Gastroesophageal sphincter (tissue), 3 donors: ENCODE results near the gene PTPRN2.

ENCODE experiments used
- EP300 ChIP-seq: sonication (generic); formaldehyde crosslinking; IDR thresholded peaks from one replicate; pipeline ENCODE4 v1.6.1; 2017; ENCODE audit warnings: antibody characterized with exemption, mild to moderate bottlenecking
- POLR2A ChIP-seq, 2 donors: fragments of 450-650 bp; IDR thresholded peaks; one replicate each; pipeline ENCODE4 v1.6.1; 2017; ENCODE audit warnings: antibody characterized with exemption in 2 of 2, mild to moderate bottlenecking in 2 of 2, moderate library complexity in 1 of 2
- POLR2AphosphoS5 ChIP-seq: sonication (generic); formaldehyde crosslinking; IDR thresholded peaks from one replicate; pipeline ENCODE4 v1.6.1; 2017; ENCODE audit warnings: antibody characterized with exemption
- TF ChIP-seq, protein P1 (sequence below), 4 experiments: fragments of 200-600 bp in 2 of 4; fragments of 450-650 bp in 2 of 4; sonication (generic) in 1 of 4; IDR thresholded peaks; one replicate each; pipeline ENCODE4 v1.5.1; 2017 to 2019; ENCODE audit warnings: antibody characterized with exemption in 4 of 4, mild to moderate bottlenecking in 2 of 4, moderate library complexity in 2 of 4

GRCh38 chr7:158314394-158314793, 273.2 kb downstream of the PTPRN2 start:
- TF ChIP-seq, protein P1, sequence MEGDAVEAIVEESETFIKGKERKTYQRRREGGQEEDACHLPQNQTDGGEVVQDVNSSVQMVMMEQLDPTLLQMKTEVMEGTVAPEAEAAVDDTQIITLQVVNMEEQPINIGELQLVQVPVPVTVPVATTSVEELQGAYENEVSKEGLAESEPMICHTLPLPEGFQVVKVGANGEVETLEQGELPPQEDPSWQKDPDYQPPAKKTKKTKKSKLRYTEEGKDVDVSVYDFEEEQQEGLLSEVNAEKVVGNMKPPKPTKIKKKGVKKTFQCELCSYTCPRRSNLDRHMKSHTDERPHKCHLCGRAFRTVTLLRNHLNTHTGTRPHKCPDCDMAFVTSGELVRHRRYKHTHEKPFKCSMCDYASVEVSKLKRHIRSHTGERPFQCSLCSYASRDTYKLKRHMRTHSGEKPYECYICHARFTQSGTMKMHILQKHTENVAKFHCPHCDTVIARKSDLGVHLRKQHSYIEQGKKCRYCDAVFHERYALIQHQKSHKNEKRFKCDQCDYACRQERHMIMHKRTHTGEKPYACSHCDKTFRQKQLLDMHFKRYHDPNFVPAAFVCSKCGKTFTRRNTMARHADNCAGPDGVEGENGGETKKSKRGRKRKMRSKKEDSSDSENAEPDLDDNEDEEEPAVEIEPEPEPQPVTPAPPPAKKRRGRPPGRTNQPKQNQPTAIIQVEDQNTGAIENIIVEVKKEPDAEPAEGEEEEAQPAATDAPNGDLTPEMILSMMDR (IDR thresholded peaks at IDR 0.05), result no peak
- TF ChIP-seq EP300 (no peak), POLR2AphosphoS5 (no peak), POLR2A (IDR thresholded peaks at IDR 0.05) (no peak)
